ENCODE results near the gene MED22. TPM values are rescaled to one million over a fixed set of nuclear protein-coding genes. Genes with fewer than 3 reads are reported as not detected.

MED22 gene
- total RNA-seq, 1 donor: 14.5 TPM

DNA sequence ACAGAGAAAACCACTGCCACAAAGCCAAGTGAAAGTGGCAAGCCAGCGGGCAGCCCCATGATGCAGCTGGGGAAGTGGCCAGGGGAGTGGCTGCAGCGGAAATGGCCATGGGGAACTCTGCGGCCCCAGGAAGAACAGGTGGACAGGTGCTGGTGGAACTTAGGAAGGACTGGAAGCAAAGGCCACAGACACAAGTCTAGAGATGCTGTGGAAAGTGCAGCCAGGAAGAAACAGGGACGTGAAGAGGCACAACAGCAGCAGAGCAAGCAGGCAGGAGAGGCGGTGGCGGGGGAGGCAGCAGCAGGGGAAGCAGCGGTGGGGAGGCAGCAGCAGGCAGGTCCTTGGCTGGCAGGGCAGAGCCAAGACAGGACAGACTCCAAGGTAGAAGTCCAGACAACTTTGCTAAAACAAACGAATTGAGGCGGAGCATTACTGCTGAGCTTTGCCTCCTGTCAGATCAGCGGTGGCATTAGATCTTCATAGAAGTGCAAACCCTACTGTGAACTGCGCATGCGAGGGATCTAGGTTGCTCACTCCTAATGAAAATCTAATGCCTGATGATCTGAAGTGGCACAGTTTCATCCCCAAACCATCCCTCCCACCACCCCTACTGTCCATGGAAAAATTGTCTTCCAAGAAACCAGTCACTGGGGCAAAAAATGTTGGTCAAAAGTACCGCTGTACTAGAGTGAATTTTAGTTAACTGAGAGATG, 23.8 kb downstream of the MED22 start:
- Histone ChIP-seq H3K27me3 (ENCODE audit: insufficient read depth, low read length) (peaks cover 4% of the 10 kb centered on the region), H3K27ac (ENCODE audit: low read depth, low read length) (no peak overlapping the region), H4K20me1 (ENCODE audit: insufficient read depth, low read length) (no peaks in the 10 kb centered on the region), H3K9me3 (ENCODE audit: low read depth, low read length) (no peaks in the 10 kb centered on the region), H3K4me3 (ENCODE audit: insufficient read depth, low read length) (no peak overlapping the region), H3K4me2 (ENCODE audit: insufficient read depth, low read length) (no peak overlapping the region), H3K4me1 (ENCODE audit: insufficient read depth, low read length) (no peaks in the 10 kb centered on the region), H2AFZ (ENCODE audit: low read length) (no peak overlapping the region), H3K79me2 (ENCODE audit: insufficient read depth, low read length) (no peaks in the 10 kb centered on the region), H3K36me3 (ENCODE audit: insufficient read depth, low read length) (no peaks in the 10 kb centered on the region)
- DNase-seq (ENCODE audit: insufficient read length, low spot score, missing footprints): no peak
- TF ChIP-seq CTCF (IDR thresholded peaks at IDR 0.05; ENCODE audit: extremely low read depth, low read depth, low read length): no peak

- no peak overlapping the region for H3K4me2 ChIP-seq (ENCODE audit: insufficient read depth, low read length)
- DNase-seq (ENCODE audit: insufficient read length, low spot score, missing footprints): no peak
Measured at GRCh38 chr9:133323211-133323610, 24.7 kb downstream of the MED22 start.

DNA sequence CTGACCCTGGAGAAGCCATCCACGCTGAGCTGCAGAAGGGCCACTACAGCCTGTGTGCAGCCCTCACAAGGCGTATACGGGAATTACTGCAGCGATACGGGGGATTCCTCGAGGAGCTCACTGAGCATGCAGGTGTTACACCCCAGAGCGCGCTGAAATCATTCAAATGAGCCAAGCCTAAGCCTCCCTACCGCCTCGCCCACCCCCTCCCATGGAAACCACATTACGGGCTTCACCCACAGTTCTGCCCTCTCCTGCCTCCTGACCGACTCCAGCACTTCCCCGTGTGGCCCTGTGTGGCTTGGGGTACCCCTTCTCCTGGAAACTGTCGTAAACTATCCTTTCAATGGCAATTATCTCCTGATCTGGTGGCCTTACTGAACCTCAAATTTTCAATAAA, 25.2 kb downstream of the MED22 start:
- peaks cover 4% of the 10 kb centered on the region for H3K27me3 ChIP-seq (ENCODE audit: insufficient read depth, low read length)
- no peak overlapping the region for H2AFZ ChIP-seq (ENCODE audit: low read length)
- TF ChIP-seq CTCF (IDR thresholded peaks at IDR 0.05; ENCODE audit: extremely low read depth, low read depth, low read length): no peak
- no peak overlapping the region for H3K4me3 ChIP-seq (ENCODE audit: insufficient read depth, low read length)
- H3K4me1 ChIP-seq (ENCODE audit: insufficient read depth, low read length): no peaks in the 10 kb centered on the region
- H4K20me1 ChIP-seq (ENCODE audit: insufficient read depth, low read length): no peaks in the 10 kb centered on the region
- no peak overlapping the region for H3K4me2 ChIP-seq (ENCODE audit: insufficient read depth, low read length)
- H3K36me3 ChIP-seq (ENCODE audit: insufficient read depth, low read length): no peaks in the 10 kb centered on the region
- H3K79me2 ChIP-seq (ENCODE audit: insufficient read depth, low read length): no peaks in the 10 kb centered on the region
- H3K9me3 ChIP-seq (ENCODE audit: low read depth, low read length): no peaks in the 10 kb centered on the region
- H3K27ac ChIP-seq (ENCODE audit: low read depth, low read length): no peak overlapping the region
- DNase-seq (ENCODE audit: insufficient read length, low spot score, missing footprints): no peak

More at GRCh38 chr9:133323211-133323610, 24.7 kb downstream of the MED22 start:
- no peak overlapping the region for H3K27ac ChIP-seq (ENCODE audit: low read depth, low read length)
- no peak overlapping the region for H3K4me3 ChIP-seq (ENCODE audit: insufficient read depth, low read length)
- H4K20me1 ChIP-seq (ENCODE audit: insufficient read depth, low read length): no peaks in the 10 kb centered on the region
- TF ChIP-seq CTCF (IDR thresholded peaks at IDR 0.05; ENCODE audit: extremely low read depth, low read depth, low read length): no peak
- H3K36me3 ChIP-seq (ENCODE audit: insufficient read depth, low read length): no peaks in the 10 kb centered on the region
- H3K9me3 ChIP-seq (ENCODE audit: low read depth, low read length): no peaks in the 10 kb centered on the region
- peaks cover 4% of the 10 kb centered on the region for H3K27me3 ChIP-seq (ENCODE audit: insufficient read depth, low read length)
- H3K79me2 ChIP-seq (ENCODE audit: insufficient read depth, low read length): no peaks in the 10 kb centered on the region
- H2AFZ ChIP-seq (ENCODE audit: low read length): no peak overlapping the region
- no peaks in the 10 kb centered on the region for H3K4me1 ChIP-seq (ENCODE audit: insufficient read depth, low read length)

DNA sequence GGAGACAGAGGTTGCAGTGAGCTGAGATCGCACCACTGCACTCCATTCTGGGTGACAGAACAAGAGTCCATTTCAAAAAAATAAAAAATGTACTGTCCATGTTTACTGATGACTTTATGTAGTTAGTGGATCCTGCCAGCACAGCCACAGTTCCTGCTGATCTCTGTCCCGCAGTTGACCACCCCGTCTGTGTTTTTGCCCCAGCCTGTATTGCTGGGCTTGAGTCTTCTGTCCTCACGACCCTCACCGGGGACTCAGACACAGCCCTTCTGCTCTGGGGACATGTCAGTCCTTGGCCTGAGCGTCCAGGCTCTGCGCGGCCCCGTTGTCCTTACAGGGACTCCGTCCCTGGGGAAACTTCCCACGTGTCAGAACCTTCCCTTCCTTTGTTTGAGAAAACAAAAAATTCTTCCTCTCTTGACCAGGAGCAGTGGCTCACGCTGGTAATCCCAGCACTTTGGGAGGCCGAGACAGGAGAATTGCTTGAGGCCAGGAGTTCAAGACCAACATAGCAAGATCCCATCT, 26.5 kb downstream of the MED22 start:
- Histone ChIP-seq H3K9me3 (ENCODE audit: low read depth, low read length) (no peaks in the 10 kb centered on the region), H3K27me3 (ENCODE audit: insufficient read depth, low read length) (peaks cover 4% of the 10 kb centered on the region), H2AFZ (ENCODE audit: low read length) (no peak overlapping the region), H3K4me1 (ENCODE audit: insufficient read depth, low read length) (no peaks in the 10 kb centered on the region), H3K27ac (ENCODE audit: low read depth, low read length) (no peak overlapping the region), H3K36me3 (ENCODE audit: insufficient read depth, low read length) (no peaks in the 10 kb centered on the region), H3K4me2 (ENCODE audit: insufficient read depth, low read length) (no peak overlapping the region), H4K20me1 (ENCODE audit: insufficient read depth, low read length) (no peaks in the 10 kb centered on the region), H3K79me2 (ENCODE audit: insufficient read depth, low read length) (no peaks in the 10 kb centered on the region), H3K4me3 (ENCODE audit: insufficient read depth, low read length) (no peak overlapping the region)
- DNase-seq (ENCODE audit: insufficient read length, low spot score, missing footprints): no peak
- no peak for TF ChIP-seq CTCF (IDR thresholded peaks at IDR 0.05; ENCODE audit: extremely low read depth, low read depth, low read length)
